Measurements from ENCODE around the gene CTNNA2.

Gene CTNNA2

GRCh38 chr2:79801082-79801481 is 288.2 kb downstream of the CTNNA2 start:
- Histone ChIP-seq H3K4me3 (ENCODE audit: low read depth, low read length) (no peak overlapping the region), H3K9me3 (ENCODE audit: severe bottlenecking) (no peaks in the 10 kb centered on the region), H3K27me3 (ENCODE audit: insufficient read depth, low read depth, severe bottlenecking) (peaks cover 3% of the 10 kb centered on the region), H3K36me3 (no peaks in the 10 kb centered on the region), H3K27ac (no peak overlapping the region)
- TF ChIP-seq CTCF (IDR thresholded peaks at IDR 0.05; ENCODE audit: low read depth, low read length) = no peak
- no peak for DNase-seq

DNA sequence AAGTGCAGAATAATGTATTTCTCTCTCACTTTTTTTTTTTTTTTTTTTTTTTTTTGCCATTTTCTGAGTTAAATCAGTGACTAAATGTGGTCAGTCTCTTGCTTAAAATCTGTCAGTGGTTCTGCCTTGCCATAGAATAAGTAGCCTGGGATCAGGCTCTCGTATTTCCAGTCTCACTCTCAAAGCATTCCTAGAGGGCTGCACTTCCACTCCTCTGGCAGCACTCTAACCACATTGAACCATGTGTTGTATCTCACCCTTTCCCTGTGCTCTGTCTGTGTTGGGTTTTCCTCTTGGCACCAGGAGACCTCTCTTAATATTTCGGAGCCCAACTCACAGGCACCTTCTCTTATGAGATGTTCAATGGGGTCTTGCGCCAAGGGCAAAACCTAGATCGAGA is 304.4 kb downstream of the CTNNA2 start:
- Histone ChIP-seq H3K36me3 (no peaks in the 10 kb centered on the region), H3K27me3 (ENCODE audit: insufficient read depth, low read depth, severe bottlenecking) (peaks cover 8% of the 10 kb centered on the region), H3K4me3 (ENCODE audit: low read depth, low read length) (no peak overlapping the region), H3K27ac (no peak overlapping the region), H3K9me3 (ENCODE audit: severe bottlenecking) (no peaks in the 10 kb centered on the region)
- no peak for DNase-seq
- TF ChIP-seq CTCF (IDR thresholded peaks at IDR 0.05; ENCODE audit: low read depth, low read length) = no peak

GRCh38 chr2:79820281-79820680 is 307.4 kb downstream of the CTNNA2 start:
- no peak for DNase-seq
- H3K27ac ChIP-seq = no peak overlapping the region
- peaks cover 11% of the 10 kb centered on the region for H3K27me3 ChIP-seq (ENCODE audit: insufficient read depth, low read depth, severe bottlenecking)
- H3K36me3 ChIP-seq = no peaks in the 10 kb centered on the region
- H3K4me3 ChIP-seq (ENCODE audit: low read depth, low read length) = no peak overlapping the region
- H3K9me3 ChIP-seq (ENCODE audit: severe bottlenecking) = no peaks in the 10 kb centered on the region
- TF ChIP-seq CTCF (IDR thresholded peaks at IDR 0.05; ENCODE audit: low read depth, low read length) = no peak

DNA sequence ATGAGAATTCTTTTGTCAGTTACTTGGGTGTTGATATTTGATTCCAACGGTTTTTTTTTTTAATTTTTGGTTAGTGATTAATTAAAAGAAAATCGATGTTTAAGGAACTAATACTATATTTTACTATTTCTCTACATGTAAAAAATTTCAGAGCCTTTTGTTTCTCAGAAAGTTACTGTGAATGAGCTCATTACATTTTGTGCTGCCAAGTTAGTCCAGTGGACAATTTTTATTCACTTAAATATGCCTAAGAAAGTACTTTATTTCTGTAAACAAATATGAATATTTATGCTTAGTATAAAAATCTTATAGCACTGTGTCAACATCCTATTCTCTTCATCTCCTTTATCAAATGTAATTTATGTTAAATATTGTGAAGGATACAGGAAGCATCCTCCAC is 309.3 kb downstream of the CTNNA2 start:
- Histone ChIP-seq H3K27me3 (ENCODE audit: insufficient read depth, low read depth, severe bottlenecking) (peaks cover 11% of the 10 kb centered on the region), H3K27ac (no peak overlapping the region), H3K4me3 (ENCODE audit: low read depth, low read length) (no peak overlapping the region), H3K36me3 (no peaks in the 10 kb centered on the region), H3K9me3 (ENCODE audit: severe bottlenecking) (no peaks in the 10 kb centered on the region)
- TF ChIP-seq CTCF (IDR thresholded peaks at IDR 0.05; ENCODE audit: low read depth, low read length) = no peak
- no peak for DNase-seq

DNA sequence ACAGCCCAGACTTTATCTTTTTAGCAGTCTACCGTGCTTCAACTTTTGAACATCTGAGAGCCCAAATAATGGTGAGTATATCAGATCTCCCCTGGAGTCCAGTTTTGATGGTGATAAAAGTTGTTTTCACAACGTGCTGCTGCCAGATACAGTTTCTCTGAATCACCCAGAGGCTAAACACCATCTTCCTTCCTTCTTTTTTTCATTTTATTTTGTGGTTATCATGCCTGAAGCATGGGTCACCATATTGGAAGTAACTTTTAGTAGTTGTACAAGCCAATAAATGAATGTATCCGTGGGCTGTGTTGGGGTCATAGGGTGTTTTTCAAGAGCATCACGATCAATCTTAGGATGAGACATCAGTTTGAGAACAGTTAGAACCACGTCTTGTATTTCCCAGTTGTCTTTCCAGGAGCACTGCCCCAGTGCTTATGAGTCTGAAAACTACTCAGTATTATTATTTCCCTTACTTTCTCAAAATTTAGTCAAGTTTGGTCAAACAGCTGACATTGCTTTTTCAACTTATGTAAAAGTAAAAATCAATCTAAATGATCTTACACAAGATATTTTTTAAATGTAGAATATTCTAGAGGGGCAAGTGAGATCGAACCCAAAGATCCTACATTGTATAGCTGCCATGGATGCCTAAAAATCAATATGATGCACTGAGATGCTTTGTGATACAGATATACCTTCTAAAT is 311.4 kb downstream of the CTNNA2 start:
- no peaks in the 10 kb centered on the region for H3K9me3 ChIP-seq (ENCODE audit: severe bottlenecking)
- no peak overlapping the region for H3K27ac ChIP-seq
- H3K36me3 ChIP-seq = no peaks in the 10 kb centered on the region
- no peak for TF ChIP-seq CTCF (IDR thresholded peaks at IDR 0.05; ENCODE audit: low read depth, low read length)
- peaks cover 8% of the 10 kb centered on the region for H3K27me3 ChIP-seq (ENCODE audit: insufficient read depth, low read depth, severe bottlenecking)
- H3K4me3 ChIP-seq (ENCODE audit: low read depth, low read length) = no peak overlapping the region
- no peak for DNase-seq

GRCh38 chr2:79827881-79828280 is 315.0 kb downstream of the CTNNA2 start:
- H3K36me3 ChIP-seq = no peaks in the 10 kb centered on the region
- no peak for TF ChIP-seq CTCF (IDR thresholded peaks at IDR 0.05; ENCODE audit: low read depth, low read length)
- no peaks in the 10 kb centered on the region for H3K9me3 ChIP-seq (ENCODE audit: severe bottlenecking)
- H3K4me3 ChIP-seq (ENCODE audit: low read depth, low read length) = no peak overlapping the region
- DNase-seq = no peak
- H3K27ac ChIP-seq = no peak overlapping the region
- peaks cover 3% of the 10 kb centered on the region for H3K27me3 ChIP-seq (ENCODE audit: insufficient read depth, low read depth, severe bottlenecking)
